Measurements from ENCODE around the gene ASCC1. TPM values are rescaled to one million over a fixed set of nuclear protein-coding genes. Genes with fewer than 3 reads are reported as not detected.

Gene ASCC1
- total RNA-seq, 4 donors from 2014 or later, result 24.4 to 42.4 (median 35.2) TPM

GRCh38 chr10:72085864-72086465, 130.1 kb downstream of the ASCC1 start:
- TF ChIP-seq POLR2A (IDR thresholded peaks at IDR 0.05) (no peak), EP300 (IDR thresholded peaks at IDR 0.05) (no peak), CTCF (IDR thresholded peaks at IDR 0.05) (no peak), POLR2AphosphoS5 (IDR thresholded peaks at IDR 0.05) (no peak)
- Histone ChIP-seq H3K27ac (peak overlapping the region in 2 of 4 donors; percentile 38 to 74), H3K4me1 (peaks cover 0 to 26% (median 13%) of the 10 kb centered on the region in 3 donors), H3K4me3 (no peak overlapping the region), H3K27me3 (peaks cover 47% of the 10 kb centered on the region), H3K36me3 (no peaks in the 10 kb centered on the region), H3K9me3 (no peaks in the 10 kb centered on the region)
- ATAC-seq, result no peak
- WGBS, 2 donors (ENCODE audit: low coverage in 1 of 2), result 75 to 80% methylated on average over 1 of the region's 1 CpG

- peaks cover 0 to 26% (median 13%) of the 10 kb centered on the region in 3 donors for H3K4me1 ChIP-seq
- no peak for ATAC-seq
- TF ChIP-seq POLR2A (IDR thresholded peaks at IDR 0.05), result no peak
- TF ChIP-seq CTCF (IDR thresholded peaks at IDR 0.05), result no peak
- TF ChIP-seq EP300 (IDR thresholded peaks at IDR 0.05), result no peak
- no peak for TF ChIP-seq POLR2AphosphoS5 (IDR thresholded peaks at IDR 0.05)
- H3K4me3 ChIP-seq, result no peak overlapping the region
- WGBS, 2 donors (ENCODE audit: low coverage in 1 of 2), result 95 to 100% methylated on average over 1 to 3 of the region's 6 CpGs
- no peaks in the 10 kb centered on the region for H3K9me3 ChIP-seq
- H3K27me3 ChIP-seq, result peaks cover 39% of the 10 kb centered on the region
- H3K27ac ChIP-seq, result no peak overlapping the region
- H3K36me3 ChIP-seq, result no peaks in the 10 kb centered on the region
Measured at GRCh38 chr10:72085166-72085565, 130.9 kb downstream of the ASCC1 start.

GRCh38 chr10:72083790-72084459, 132.2 kb downstream of the ASCC1 start:
- no peaks in the 10 kb centered on the region for H3K36me3 ChIP-seq
- H3K27me3 ChIP-seq, result peaks cover 26% of the 10 kb centered on the region
- TF ChIP-seq POLR2AphosphoS5 (IDR thresholded peaks at IDR 0.05) (no peak), POLR2A (IDR thresholded peaks at IDR 0.05) (no peak), CTCF (IDR thresholded peaks at IDR 0.05) (no peak), EP300 (IDR thresholded peaks at IDR 0.05) (no peak)
- no peak for ATAC-seq
- no peak overlapping the region for H3K4me3 ChIP-seq
- H3K9me3 ChIP-seq, result no peaks in the 10 kb centered on the region
- no peak overlapping the region for H3K27ac ChIP-seq
- WGBS, 2 donors (ENCODE audit: low coverage in 1 of 2), result 80 to 100% methylated on average over 1 of the region's 16 CpGs
- peaks cover 0 to 26% (median 13%) of the 10 kb centered on the region in 3 donors for H3K4me1 ChIP-seq

GRCh38 chr10:72082856-72083789, 133.0 kb downstream of the ASCC1 start:
- Histone ChIP-seq H3K4me3 (no peak overlapping the region), H3K9me3 (no peaks in the 10 kb centered on the region), H3K27me3 (peaks cover 18% of the 10 kb centered on the region), H3K27ac (no peak overlapping the region), H3K4me1 (peaks cover 0 to 19% (median 9%) of the 10 kb centered on the region in 3 donors), H3K36me3 (no peaks in the 10 kb centered on the region)
- ATAC-seq, result no peak
- TF ChIP-seq EP300 (IDR thresholded peaks at IDR 0.05) (no peak), CTCF (IDR thresholded peaks at IDR 0.05) (no peak), POLR2A (IDR thresholded peaks at IDR 0.05) (no peak), POLR2AphosphoS5 (IDR thresholded peaks at IDR 0.05) (no peak)
- WGBS, 2 donors (ENCODE audit: low coverage in 1 of 2), result 95 to 96% methylated on average over 4 of the region's 6 CpGs

All from gastroesophageal sphincter (tissue), 4 donors.